K562 (cell line): Measurements from ENCODE around the gene PMVK. TPM values are rescaled to one million over a fixed set of nuclear protein-coding genes. Genes with fewer than 3 reads are reported as not detected.
A peak's percentile ranks its signal among the peaks of the same experiment; 100 is the strongest.

Source experiments
- ATAC-seq: fragments of 200-7000 bp; cut with Tn5 transposase; 3 replicates; pipeline ENCODE4 v1.9.1; 2020; ENCODE audit warnings: moderate library complexity
- BruUV-seq: library from RNA; stranded (reverse); fragments of 400-500 nt; replicated peaks from 2 replicates; lab custom pipeline; 2021; lab: Mats Ljungman, UMichigan
- CTCF ChIA-PET: fragments of 300-600 bp; formaldehyde crosslinking; extraction: SDS; loops from one replicate; lab custom pipeline; 2021; ENCODE audit warnings: low intra/inter-chr PET ratio; lab: Yijun Ruan, JAX
- POLR2A ChIA-PET: fragments of 300-600, 350-650 bp; sonication (Branson Sonifier 250); formaldehyde crosslinking; extraction: SDS; loops from one replicate; lab custom pipeline; 2021; ENCODE audit warnings: antibody characterized with exemption, inconsistent platforms; lab: Yijun Ruan, JAX
- DNase-seq, 4 experiments: peaks; one replicate each; pipeline versions ENCODE4 v3.0.0 to v3.0.0-alpha.2; 2011 to 2018; ENCODE audit warnings: low spot score in 3 of 4, mixed read lengths in 3 of 4; ENCODE audit errors: extremely low read depth in 1 of 4
- FAIRE-seq: peaks from 2 replicates; lab custom pipeline; 2011; peaks lifted over from hg19 to GRCh38; lab: Jason Lieb, UNC
- H2AFZ ChIP-seq: 2 replicates; pipeline ENCODE4 v1.6.0; 2011; ENCODE audit warnings: low read depth, low read length, control low read depth, inconsistent platforms
- H3K27ac ChIP-seq: fragments of 200-600 bp; 3 replicates; pipeline ENCODE4 v1.8.0; 2011; ENCODE audit warnings: low read depth, mild to moderate bottlenecking, control low read depth, inconsistent platforms, low read length, moderate library complexity, mixed read lengths; ENCODE audit errors: extremely low read depth
- H3K27me3 ChIP-seq, 2 experiments: fragments of 300-600 bp in 1 of 2; 2 replicates in 1 of 2; 3 replicates in 1 of 2; pipeline versions ENCODE4 v1.6.0 to v1.8.0; 2011; ENCODE audit warnings: inconsistent platforms in 2 of 2, low read length in 2 of 2, mild to moderate bottlenecking in 1 of 2, mixed read lengths in 1 of 2, moderate library complexity in 1 of 2; ENCODE audit not compliant: control insufficient read depth in 2 of 2, insufficient read depth in 2 of 2
- H3K36me3 ChIP-seq: fragments of 300-600 bp; 3 replicates; pipeline ENCODE4 v1.8.0; 2011; ENCODE audit warnings: mild to moderate bottlenecking, low read length, inconsistent platforms; ENCODE audit not compliant: control insufficient read depth, insufficient read depth
- H3K4me1 ChIP-seq, 2 experiments: fragments of 200-600 bp in 1 of 2; replicated peaks in 1 of 2; 2 replicates in 1 of 2; 3 replicates in 1 of 2; pipeline versions ENCODE4 v1.5.1 to v1.8.0; 2011; ENCODE audit warnings: inconsistent platforms in 2 of 2, low read length in 2 of 2, mild to moderate bottlenecking in 1 of 2, mixed read lengths in 1 of 2, moderate library complexity in 1 of 2; ENCODE audit not compliant: control insufficient read depth in 2 of 2, insufficient read depth in 2 of 2
- H3K4me2 ChIP-seq: 2 replicates; pipeline ENCODE4 v1.6.1; 2011; ENCODE audit warnings: low read length, control low read depth, inconsistent platforms, mixed read lengths; ENCODE audit not compliant: insufficient read depth
- H3K4me3 ChIP-seq: fragments of 200-600 bp; sonication (generic), shearing (Covaris generic); 2 replicates; pipeline ENCODE4 v1.5.1; 2016; ENCODE audit warnings: control low read depth, inconsistent platforms
- H3K79me2 ChIP-seq: fragments of 200-600 bp; 3 replicates; pipeline ENCODE4 v1.8.0; 2011; ENCODE audit warnings: low read length, inconsistent platforms; ENCODE audit not compliant: control insufficient read depth, insufficient read depth
- H3K9ac ChIP-seq, 2 experiments: 2 replicates each; pipeline versions ENCODE4 v1.6.0 to v1.6.1; 2011; ENCODE audit warnings: low read depth in 2 of 2, low read length in 2 of 2, control low read depth in 1 of 2, inconsistent platforms in 1 of 2, mild to moderate bottlenecking in 1 of 2, mixed read lengths in 1 of 2; ENCODE audit not compliant: insufficient read depth in 1 of 2
- H3K9me1 ChIP-seq: one replicate; pipeline ENCODE4 v1.6.0; 2011; ENCODE audit warnings: inconsistent platforms, mild to moderate bottlenecking, low read length, moderate library complexity; ENCODE audit not compliant: control insufficient read depth, insufficient read depth
- H3K9me3 ChIP-seq: replicated peaks from 2 replicates; pipeline ENCODE4 v1.5.1; 2011; ENCODE audit warnings: low read depth, low read length, inconsistent platforms; ENCODE audit not compliant: control insufficient read depth, insufficient read depth
- H4K20me1 ChIP-seq: replicated peaks from 2 replicates; pipeline ENCODE4 v1.6.1; 2011; ENCODE audit warnings: low read length, inconsistent platforms, mixed read lengths; ENCODE audit not compliant: control insufficient read depth, insufficient read depth
- HDAC6 ChIP-seq: IDR thresholded peaks from 2 replicates; pipeline ENCODE4 v1.6.1; 2012; ENCODE audit warnings: low read depth, mild to moderate bottlenecking, control low read depth, inconsistent platforms, low read length, moderate library complexity
- HMGN3 ChIP-seq: IDR thresholded peaks from 2 replicates; pipeline ENCODE4 v1.6.1; 2011; ENCODE audit warnings: borderline replicate concordance, low read depth, mild to moderate bottlenecking, mixed read lengths, low read length; ENCODE audit not compliant: insufficient read length; ENCODE audit errors: extremely low read depth
- PBX2 ChIP-seq, 2 experiments: IDR thresholded peaks in 1 of 2; conservative IDR thresholded peaks in 1 of 2; 2 replicates each; pipeline ENCODE4 v1.6.1; 2016; ENCODE audit warnings: low read depth in 2 of 2, mild to moderate bottlenecking in 1 of 2, missing compliant biosample characterization in 1 of 2, missing genetic modification characterization in 1 of 2, moderate library complexity in 1 of 2
- POLR2AphosphoS5 ChIP-seq: IDR thresholded peaks from 2 replicates; pipeline ENCODE4 v1.6.1; 2011; ENCODE audit warnings: mild to moderate bottlenecking, low read depth, low read length, moderate library complexity; ENCODE audit not compliant: control insufficient read depth, insufficient read depth
- RFX7 ChIP-seq: fragments of 250-450 bp; sonication (Bioruptor Pico); IDR thresholded peaks from 2 replicates; pipeline ENCODE4 v1.5.1; 2021; ENCODE audit warnings: mild to moderate bottlenecking
- SIRT6 ChIP-seq: IDR thresholded peaks from one replicate; pipeline ENCODE4 v1.6.1; 2012; ENCODE audit warnings: low read depth, mild to moderate bottlenecking, control low read depth, inconsistent platforms, low read length, moderate library complexity
- ZFP91 ChIP-seq: sonication (generic); formaldehyde crosslinking; IDR thresholded peaks from 2 replicates; pipeline ENCODE4 v1.8.0; 2022; ENCODE audit warnings: mild to moderate bottlenecking, missing genetic modification reagents
- ZNF57 ChIP-seq: fragments of 450-650 bp; formaldehyde crosslinking; IDR thresholded peaks from 2 replicates; pipeline ENCODE4 v1.4.0; 2020; ENCODE audit warnings: mild to moderate bottlenecking, moderate library complexity
- ZNF785 ChIP-seq: fragments of 250-450 bp; sonication (Bioruptor Pico); IDR thresholded peaks from 2 replicates; pipeline ENCODE4 v1.4.0; 2020; ENCODE audit warnings: mild to moderate bottlenecking
- WGBS: fragments of 100-300 bp; shearing (Covaris generic); methylation state at CpG from one replicate; pipeline ENCODE4 v1.1.6; 2016; ENCODE audit warnings: low coverage, mixed read lengths; ENCODE audit not compliant: insufficient coverage; ENCODE audit errors: missing lambda C conversion rate; 5-methylcytosine and 5-hydroxymethylcytosine counted together
- in situ Hi-C: fragments of 300-500 bp; cut with MboI; formaldehyde crosslinking; loops from 4 replicates; pipeline ENCODE4 v1.15.0; 2018; ENCODE audit warnings: inconsistent platforms, mixed read lengths
- intact Hi-C: fragments of 100-400 bp; cut with micrococcal nuclease; formaldehyde crosslinking; loops from 2 replicates; pipeline ENCODE4 v1.14.2; 2022
- polyA plus RNA-seq, 8 experiments: library from polyadenylated mRNA; depleted of rRNA in 4 of 8; stranded (reverse) in 5 of 8; unstranded in 3 of 8; fragments of >200 nt; fragmentation: Nextera tagmentation in 2 of 8; fragmentation: Illumina TruSeq in 1 of 8; extraction: Ambion mirVana in 2 of 8; extraction: Trizol in 1 of 8; gene quantifications; 2 replicates each; pipeline versions ENCODE4 v1.2.1 to v1.2.3, GENCODE V29; 2011 to 2014; ENCODE audit warnings: inconsistent platforms in 1 of 8, missing spikeins in 1 of 8
- total RNA-seq, 7 experiments: library from RNA; depleted of rRNA in 6 of 7; stranded (reverse); fragments of >200 nt in 6 of 7; fragmentation: Illumina TruSeq in 2 of 7; extraction: Trizol in 2 of 7; gene quantifications; 2 replicates each; pipeline versions ENCODE4 v1.2.1 to v1.2.3, GENCODE V29; 2011 to 2021; ENCODE audit warnings: low replicate concordance in 1 of 7

Gene PMVK
- total and polyA plus RNA-seq, 9 of the 15 experiments (the other 6 are each of a cell fraction or from before 2014, with no cell fraction given): 1.1 to 15.3 (median 6.3) TPM

- 0 out of 2 replicates have a peak, but pooled peaks have one; percentile 31 for TF ChIP-seq PBX2 (CRISPR knock-in tag; IDR thresholded peaks at IDR 0.05; ENCODE audit: low read depth)
- peak; percentile 72 for TF ChIP-seq PBX2 (tag; conservative IDR thresholded peaks at IDR 0.05; ENCODE audit: low read depth)
- TF ChIP-seq SIRT6: no peak
- TF ChIP-seq ZNF785: no peak
Observed at GRCh38 chr1:154963643-154964042, 27.1 kb upstream of the PMVK start (continued).

- BruUV-seq: no TSS peak
- H3K79me2 ChIP-seq: peaks cover 36% of the 10 kb centered on the region
- ATAC-seq (no peak), FAIRE-seq (no peak), DNase-seq (no peak)
- peak overlapping the region; percentile 76 to 97 for H3K9ac ChIP-seq
- no peaks in the 10 kb centered on the region for H3K27me3 ChIP-seq
- H2AFZ ChIP-seq: no peak overlapping the region
- TF ChIP-seq RFX7 (CRISPR knock-in tag): no peak
- TF ChIP-seq POLR2AphosphoS5: 0 out of 2 replicates have a peak, but pooled peaks have one; percentile 11
- no peak for TF ChIP-seq ZNF57 (CRISPR knock-in tag)
- no peak for TF ChIP-seq ZFP91 (CRISPR knock-in tag)
- no peak for TF ChIP-seq HDAC6
- no peak for TF ChIP-seq HMGN3
- no peaks in the 10 kb centered on the region for H3K9me3 ChIP-seq
- peaks cover 19 to 42% of the 10 kb centered on the region in 2 experiments for H3K4me1 ChIP-seq
- H3K36me3 ChIP-seq: peaks cover 68% of the 10 kb centered on the region; the same call in 2 of the 3 replicates
- peak overlapping the region; percentile 90; the same call in 1 of the 2 replicates for H3K4me2 ChIP-seq
- H3K4me3 ChIP-seq: peak overlapping the region; percentile 91; the same call in 1 of the 2 replicates
- CTCF ChIA-PET: interaction anchor here (0.9 to 2.7 kb wide), 4 partner anchors 55 to 403 kb away, joined by 4 to 28 read pairs (median 6); no protein-coding TSS in a partner anchor
- in situ Hi-C loops: no loop called here
- H3K9me1 ChIP-seq: no peaks in the 10 kb centered on the region
- H3K27ac ChIP-seq: peak overlapping the region; percentile 99; the same call in 1 of the 3 replicates
- intact Hi-C loops: loop anchor here (5.0 kb wide), 1 partner anchor 119 kb away; no protein-coding TSS in a partner anchor
- 78% methylated on average over 6 of the region's 6 CpGs for WGBS
- POLR2A ChIA-PET: interaction anchor here (0.5 to 7.0 kb wide), 4 partner anchors 11 to 110 kb away, joined by 3 to 80 read pairs (median 8); partner anchors contain the start of genes CKS1B, FLAD1 and SHC1
- no peaks in the 10 kb centered on the region for H4K20me1 ChIP-seq
Observed at GRCh38 chr1:154962795-154963330, 26.3 kb upstream of the PMVK start.
